Stimulated activated memory B cell treated with anti-CD40 and anti-IgM and Interleukin-4, amounts not matched to agents 10 μg/mL and 1 μg/mL and 100 μg/mL, for 72 hours (primary cell): ENCODE measurements around the gene LCT.

Source experiments
- ATAC-seq: fragments of 150-1000 bp; cut with Tn5 transposase; 2 replicates; pipeline ENCODE4 v1.10.0; 2021
- H3K27ac Mint-ChIP-seq: one replicate; pipeline ENCODE4 v1.8.0; 2022; ENCODE audit warnings: mild to moderate bottlenecking, mixed read lengths
- H3K27me3 Mint-ChIP-seq: one replicate; pipeline ENCODE4 v1.8.0; 2022; ENCODE audit warnings: mixed read lengths
- H3K36me3 Mint-ChIP-seq: one replicate; pipeline ENCODE4 v1.8.0; 2022; ENCODE audit warnings: mixed read lengths
- H3K4me1 Mint-ChIP-seq: one replicate; pipeline ENCODE4 v1.8.0; 2022; ENCODE audit warnings: mixed read lengths
- H3K4me3 Mint-ChIP-seq: one replicate; pipeline ENCODE4 v1.8.0; 2022; ENCODE audit warnings: mild to moderate bottlenecking, moderate library complexity, mixed read lengths
- H3K9me3 Mint-ChIP-seq: one replicate; pipeline ENCODE4 v1.8.0; 2022; ENCODE audit warnings: mixed read lengths

The LCT gene

GRCh38 chr2:135792401-135793150 is 44.4 kb downstream of the LCT start:
- H3K27ac Mint-ChIP-seq = peak overlapping the region; percentile 56
- H3K4me3 Mint-ChIP-seq = no peak overlapping the region
- no peaks in the 10 kb centered on the region for H3K27me3 Mint-ChIP-seq
- peaks cover 34% of the 10 kb centered on the region for H3K4me1 Mint-ChIP-seq
- peaks cover under 1% of the 10 kb centered on the region for H3K36me3 Mint-ChIP-seq
- no peaks in the 10 kb centered on the region for H3K9me3 Mint-ChIP-seq
- peak; percentile 79 for ATAC-seq

GRCh38 chr2:135791418-135792190 is 45.4 kb downstream of the LCT start:
- Mint-ChIP-seq H3K27ac (peak overlapping the region; percentile 56), H3K4me1 (peaks cover 34% of the 10 kb centered on the region), H3K4me3 (no peak overlapping the region), H3K9me3 (no peaks in the 10 kb centered on the region), H3K27me3 (no peaks in the 10 kb centered on the region), H3K36me3 (peaks cover 8% of the 10 kb centered on the region)
- no peak for ATAC-seq

- no peak overlapping the region for H3K27ac Mint-ChIP-seq
- H3K36me3 Mint-ChIP-seq = peaks cover 20% of the 10 kb centered on the region
- no peaks in the 10 kb centered on the region for H3K9me3 Mint-ChIP-seq
- H3K4me3 Mint-ChIP-seq = no peak overlapping the region
- no peak for ATAC-seq
- H3K4me1 Mint-ChIP-seq = peaks cover 30% of the 10 kb centered on the region
- no peaks in the 10 kb centered on the region for H3K27me3 Mint-ChIP-seq
Measured at GRCh38 chr2:135790423-135790822, 46.6 kb downstream of the LCT start.

GRCh38 chr2:135786823-135787222 is 50.2 kb downstream of the LCT start:
- H3K36me3 Mint-ChIP-seq = peaks cover 50% of the 10 kb centered on the region
- no peak for ATAC-seq
- H3K27ac Mint-ChIP-seq = no peak overlapping the region
- no peak overlapping the region for H3K4me3 Mint-ChIP-seq
- H3K27me3 Mint-ChIP-seq = no peaks in the 10 kb centered on the region
- H3K9me3 Mint-ChIP-seq = no peaks in the 10 kb centered on the region
- peaks cover 24% of the 10 kb centered on the region for H3K4me1 Mint-ChIP-seq

GRCh38 chr2:135785032-135785431 is 52.0 kb downstream of the LCT start:
- no peak overlapping the region for H3K27ac Mint-ChIP-seq
- H3K27me3 Mint-ChIP-seq = no peaks in the 10 kb centered on the region
- no peak overlapping the region for H3K4me3 Mint-ChIP-seq
- peaks cover 19% of the 10 kb centered on the region for H3K4me1 Mint-ChIP-seq
- peaks cover 66% of the 10 kb centered on the region for H3K36me3 Mint-ChIP-seq
- no peaks in the 10 kb centered on the region for H3K9me3 Mint-ChIP-seq
- no peak for ATAC-seq

- H3K4me3 Mint-ChIP-seq = no peak overlapping the region
- no peak for ATAC-seq
Measured at GRCh38 chr2:135783439-135783838, 53.5 kb downstream of the LCT start.

GRCh38 chr2:135782231-135782630 is 54.8 kb downstream of the LCT start:
- peaks cover 74% of the 10 kb centered on the region for H3K36me3 Mint-ChIP-seq
- H3K27ac Mint-ChIP-seq = no peak overlapping the region
- H3K4me3 Mint-ChIP-seq = no peak overlapping the region
- H3K9me3 Mint-ChIP-seq = no peaks in the 10 kb centered on the region
- ATAC-seq = no peak
- peaks cover 19% of the 10 kb centered on the region for H3K4me1 Mint-ChIP-seq
- no peaks in the 10 kb centered on the region for H3K27me3 Mint-ChIP-seq

More at GRCh38 chr2:135783439-135783838, 53.5 kb downstream of the LCT start:
- Mint-ChIP-seq H3K27ac (no peak overlapping the region), H3K9me3 (no peaks in the 10 kb centered on the region), H3K4me1 (peaks cover 19% of the 10 kb centered on the region), H3K27me3 (no peaks in the 10 kb centered on the region), H3K36me3 (peaks cover 69% of the 10 kb centered on the region)

- Mint-ChIP-seq H3K27ac (no peak overlapping the region), H3K36me3 (peaks cover 65% of the 10 kb centered on the region), H3K9me3 (no peaks in the 10 kb centered on the region), H3K4me1 (no peaks in the 10 kb centered on the region), H3K4me3 (no peak overlapping the region), H3K27me3 (no peaks in the 10 kb centered on the region)
- no peak for ATAC-seq
Measured at GRCh38 chr2:135776367-135776766, 60.6 kb downstream of the LCT start.

GRCh38 chr2:135775420-135775819 is 61.6 kb downstream of the LCT start:
- H3K4me3 Mint-ChIP-seq = no peak overlapping the region
- peaks cover 61% of the 10 kb centered on the region for H3K36me3 Mint-ChIP-seq
- no peaks in the 10 kb centered on the region for H3K27me3 Mint-ChIP-seq
- no peak for ATAC-seq
- H3K4me1 Mint-ChIP-seq = no peaks in the 10 kb centered on the region
- H3K27ac Mint-ChIP-seq = no peak overlapping the region
- H3K9me3 Mint-ChIP-seq = no peaks in the 10 kb centered on the region

- ATAC-seq = no peak
- no peaks in the 10 kb centered on the region for H3K4me1 Mint-ChIP-seq
- H3K36me3 Mint-ChIP-seq = peaks cover 69% of the 10 kb centered on the region
- H3K9me3 Mint-ChIP-seq = no peaks in the 10 kb centered on the region
- H3K27me3 Mint-ChIP-seq = no peaks in the 10 kb centered on the region
- no peak overlapping the region for H3K27ac Mint-ChIP-seq
- no peak overlapping the region for H3K4me3 Mint-ChIP-seq
Measured at GRCh38 chr2:135773917-135774316, 63.1 kb downstream of the LCT start.

- peaks cover 70% of the 10 kb centered on the region for H3K36me3 Mint-ChIP-seq
- no peak overlapping the region for H3K27ac Mint-ChIP-seq
- H3K4me3 Mint-ChIP-seq = no peak overlapping the region
- no peaks in the 10 kb centered on the region for H3K4me1 Mint-ChIP-seq
- no peak for ATAC-seq
- H3K9me3 Mint-ChIP-seq = no peaks in the 10 kb centered on the region
- H3K27me3 Mint-ChIP-seq = no peaks in the 10 kb centered on the region
Measured at GRCh38 chr2:135773319-135773718, 63.7 kb downstream of the LCT start.

- peaks cover 60% of the 10 kb centered on the region for H3K36me3 Mint-ChIP-seq
- ATAC-seq = no peak
- H3K27me3 Mint-ChIP-seq = no peaks in the 10 kb centered on the region
- H3K27ac Mint-ChIP-seq = no peak overlapping the region
- H3K4me1 Mint-ChIP-seq = no peaks in the 10 kb centered on the region
- H3K9me3 Mint-ChIP-seq = no peaks in the 10 kb centered on the region
- no peak overlapping the region for H3K4me3 Mint-ChIP-seq
Measured at GRCh38 chr2:135768863-135769262, 68.1 kb downstream of the LCT start.

- no peaks in the 10 kb centered on the region for H3K9me3 Mint-ChIP-seq
- no peak overlapping the region for H3K27ac Mint-ChIP-seq
- ATAC-seq = no peak
- H3K36me3 Mint-ChIP-seq = peaks cover 57% of the 10 kb centered on the region
- no peaks in the 10 kb centered on the region for H3K27me3 Mint-ChIP-seq
- no peak overlapping the region for H3K4me3 Mint-ChIP-seq
- H3K4me1 Mint-ChIP-seq = no peaks in the 10 kb centered on the region
Measured at GRCh38 chr2:135762530-135762929, 74.5 kb downstream of the LCT start.

GRCh38 chr2:135762022-135762421 is 75.0 kb downstream of the LCT start:
- Mint-ChIP-seq H3K36me3 (peaks cover 57% of the 10 kb centered on the region), H3K4me3 (no peak overlapping the region), H3K9me3 (peaks cover under 1% of the 10 kb centered on the region), H3K4me1 (no peaks in the 10 kb centered on the region), H3K27me3 (no peaks in the 10 kb centered on the region), H3K27ac (no peak overlapping the region)
- no peak for ATAC-seq

- Mint-ChIP-seq H3K4me1 (no peaks in the 10 kb centered on the region), H3K4me3 (no peak overlapping the region), H3K9me3 (peaks cover 4% of the 10 kb centered on the region), H3K27ac (no peak overlapping the region), H3K36me3 (peaks cover 72% of the 10 kb centered on the region), H3K27me3 (no peaks in the 10 kb centered on the region)
- ATAC-seq = no peak
Measured at GRCh38 chr2:135756692-135757091, 80.3 kb downstream of the LCT start.

GRCh38 chr2:135755573-135755972 is 81.4 kb downstream of the LCT start:
- no peak for ATAC-seq
- H3K27ac Mint-ChIP-seq = no peak overlapping the region
- H3K9me3 Mint-ChIP-seq = peaks cover 4% of the 10 kb centered on the region
- no peaks in the 10 kb centered on the region for H3K4me1 Mint-ChIP-seq
- H3K27me3 Mint-ChIP-seq = no peaks in the 10 kb centered on the region
- H3K4me3 Mint-ChIP-seq = no peak overlapping the region
- H3K36me3 Mint-ChIP-seq = peaks cover 67% of the 10 kb centered on the region
